Loucy (cell line): ENCODE data around the gene HIVEP2.

ENCODE experiments used
- CTCF ChIP-seq: fragments of 200-600 bp; sonication (generic); conservative IDR thresholded peaks from 2 replicates; pipeline ENCODE4 v1.5.1; 2014; ENCODE audit warnings: mild to moderate bottlenecking, antibody characterized with exemption, low read length
- EZH2phosphoT487 ChIP-seq: fragments of 200-600 bp; IDR thresholded peaks from 2 replicates; pipeline ENCODE4 v1.6.1; 2018; ENCODE audit warnings: antibody characterized with exemption, mild to moderate bottlenecking, moderate library complexity, borderline replicate concordance

- TF ChIP-seq CTCF (no peak), EZH2phosphoT487 (no peak)
Observed at GRCh38 chr6:142830807-142831206, 114.2 kb downstream of the HIVEP2 start.
